GM18505 (cell line): Measurements from ENCODE around the gene FAXDC2.

Experiments
- ATAC-seq: cut with Tn5 transposase; IDR thresholded peaks from one replicate; pipeline ENCODE4 v1.9.1; 2021; ENCODE audit not compliant: unreplicated experiment
- POLR2A ChIP-seq: IDR thresholded peaks from 4 replicates; pipeline ENCODE4 v1.6.1; 2011; ENCODE audit warnings: borderline replicate concordance; ENCODE audit not compliant: insufficient read depth, insufficient read length; ENCODE audit errors: extremely low read depth

FAXDC2 gene

DNA sequence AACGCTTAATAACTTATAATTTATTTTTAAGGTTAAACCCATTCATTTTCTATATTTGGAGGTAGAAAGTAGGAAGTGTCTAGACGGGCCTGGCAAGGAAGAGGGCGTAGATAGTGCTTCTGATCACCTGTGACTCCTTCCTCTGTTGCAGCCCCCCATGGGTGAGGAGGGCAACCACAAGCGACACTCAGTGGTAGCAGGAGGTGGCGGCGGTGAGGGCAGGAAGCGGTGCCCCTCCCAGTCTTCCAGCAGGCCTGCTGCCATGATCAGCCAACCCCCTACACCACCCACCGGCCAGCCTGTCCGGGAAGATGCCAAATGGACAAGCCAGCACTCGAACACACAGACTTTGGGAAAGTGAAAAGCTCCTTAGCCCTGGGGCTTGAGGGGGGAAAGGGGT is 36.7 kb downstream of the FAXDC2 start:
- no peak for ATAC-seq
- no peak for TF ChIP-seq POLR2A

DNA sequence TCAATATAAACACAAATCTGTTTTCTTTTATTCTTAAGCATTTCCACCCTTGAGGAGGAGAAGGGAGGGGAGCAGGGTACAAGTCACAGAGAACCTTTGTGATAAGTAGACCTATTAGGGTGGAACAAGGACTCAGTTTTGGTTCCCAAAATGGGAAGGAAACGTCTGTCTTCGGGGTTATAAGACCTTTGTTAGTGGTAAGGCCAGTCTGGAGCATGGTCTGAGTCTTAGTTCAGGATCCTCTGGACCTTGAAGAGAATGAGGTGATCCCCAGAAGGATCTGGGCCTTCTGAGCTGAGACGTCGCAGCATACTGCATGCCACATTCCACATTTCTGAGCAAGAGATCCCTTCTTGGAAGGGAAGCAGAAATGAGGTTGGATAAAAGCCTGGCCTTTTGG is 37.2 kb downstream of the FAXDC2 start:
- ATAC-seq = no peak
- no peak for TF ChIP-seq POLR2A

DNA sequence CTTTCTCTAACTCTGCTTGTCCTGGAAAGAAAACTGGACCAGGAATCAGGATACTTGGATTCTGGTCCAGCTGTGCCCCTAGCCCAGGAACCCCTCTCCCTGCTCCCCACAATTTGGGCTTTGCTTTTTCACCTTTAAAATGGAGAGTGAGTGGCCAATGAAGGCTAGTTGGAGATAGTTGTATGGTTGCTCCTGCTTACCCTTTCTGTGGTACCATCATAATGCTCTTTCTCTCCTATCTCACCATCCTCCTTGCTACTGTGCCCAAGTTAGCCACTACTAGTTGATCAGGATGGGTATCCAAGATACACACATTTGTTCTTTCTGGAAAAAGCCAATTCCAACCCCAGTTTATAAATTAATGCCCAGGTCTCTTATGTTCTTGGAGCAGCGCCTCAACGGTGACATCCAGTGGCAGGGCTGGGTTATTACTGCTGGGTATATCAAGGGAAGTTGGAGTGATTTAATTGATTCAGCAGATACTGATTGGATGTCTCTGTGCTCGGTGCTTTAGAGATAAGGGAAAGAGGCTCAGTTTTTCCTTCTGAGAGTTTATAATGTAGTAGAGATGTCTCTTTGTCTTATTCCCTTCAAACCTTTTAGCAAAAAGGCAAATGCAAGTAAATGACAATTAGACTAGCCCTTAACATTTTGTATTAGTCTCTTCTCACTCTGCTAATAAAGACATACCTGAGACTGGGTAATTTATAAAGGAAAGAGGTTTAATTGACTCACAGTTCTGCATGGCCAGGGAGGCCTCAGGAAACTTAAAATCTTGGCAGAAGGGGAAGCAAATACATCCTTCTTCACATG is 38.5 kb downstream of the FAXDC2 start:
- ATAC-seq = no peak
- no peak for TF ChIP-seq POLR2A

GRCh38 chr5:154811239-154811638 is 39.2 kb downstream of the FAXDC2 start:
- ATAC-seq = no peak
- TF ChIP-seq POLR2A = no peak

- no peak for ATAC-seq
- no peak for TF ChIP-seq POLR2A
Measured at GRCh38 chr5:154806176-154806575, 44.2 kb downstream of the FAXDC2 start.

DNA sequence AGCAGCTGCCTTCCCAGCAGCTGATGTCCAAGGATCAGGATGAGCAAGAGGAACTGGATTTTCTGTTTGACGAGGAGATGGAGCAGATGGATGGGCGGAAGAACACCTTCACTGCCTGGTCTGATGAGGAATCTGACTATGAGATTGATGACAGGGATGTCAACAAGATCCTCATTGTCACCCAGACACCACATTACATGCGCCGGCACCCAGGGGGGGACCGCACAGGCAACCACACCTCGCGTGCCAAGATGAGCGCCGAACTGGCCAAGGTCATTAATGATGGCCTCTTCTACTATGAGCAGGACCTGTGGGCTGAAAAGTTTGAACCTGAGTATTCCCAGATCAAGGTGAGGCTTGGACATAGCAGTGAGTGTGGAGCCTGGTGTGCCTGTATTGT is 48.4 kb downstream of the FAXDC2 start:
- TF ChIP-seq POLR2A = no peak
- ATAC-seq = no peak

GRCh38 chr5:154801083-154801482 is 49.3 kb downstream of the FAXDC2 start:
- no peak for TF ChIP-seq POLR2A
- ATAC-seq = no peak

GRCh38 chr5:154800582-154800981 is 49.8 kb downstream of the FAXDC2 start:
- no peak for TF ChIP-seq POLR2A
- no peak for ATAC-seq

DNA sequence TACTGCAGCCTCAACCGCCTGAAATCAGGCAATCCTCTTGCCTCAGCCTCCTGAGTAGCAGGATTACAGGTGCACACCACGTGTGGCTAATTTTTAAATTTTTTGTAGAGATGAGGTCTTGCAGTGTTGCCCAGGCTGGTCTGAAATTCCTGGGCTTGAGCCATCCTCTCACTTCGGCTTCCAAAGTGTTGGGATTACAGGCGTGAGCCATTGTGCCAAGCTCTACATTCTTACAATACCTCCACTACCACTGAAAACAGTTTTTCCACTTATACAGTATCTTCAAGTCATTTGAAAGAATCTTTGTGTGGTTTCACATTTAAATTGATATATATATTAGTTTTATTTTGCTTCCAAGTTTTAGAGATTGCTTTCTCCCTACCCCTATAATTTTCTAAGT is 52.6 kb downstream of the FAXDC2 start:
- ATAC-seq = no peak
- TF ChIP-seq POLR2A = no peak

- ATAC-seq = no peak
- TF ChIP-seq POLR2A = no peak
Measured at GRCh38 chr5:154795235-154795596, 55.2 kb downstream of the FAXDC2 start.

- no peak for ATAC-seq
- TF ChIP-seq POLR2A = no peak
Measured at GRCh38 chr5:154794525-154795234, 55.7 kb downstream of the FAXDC2 start.

DNA sequence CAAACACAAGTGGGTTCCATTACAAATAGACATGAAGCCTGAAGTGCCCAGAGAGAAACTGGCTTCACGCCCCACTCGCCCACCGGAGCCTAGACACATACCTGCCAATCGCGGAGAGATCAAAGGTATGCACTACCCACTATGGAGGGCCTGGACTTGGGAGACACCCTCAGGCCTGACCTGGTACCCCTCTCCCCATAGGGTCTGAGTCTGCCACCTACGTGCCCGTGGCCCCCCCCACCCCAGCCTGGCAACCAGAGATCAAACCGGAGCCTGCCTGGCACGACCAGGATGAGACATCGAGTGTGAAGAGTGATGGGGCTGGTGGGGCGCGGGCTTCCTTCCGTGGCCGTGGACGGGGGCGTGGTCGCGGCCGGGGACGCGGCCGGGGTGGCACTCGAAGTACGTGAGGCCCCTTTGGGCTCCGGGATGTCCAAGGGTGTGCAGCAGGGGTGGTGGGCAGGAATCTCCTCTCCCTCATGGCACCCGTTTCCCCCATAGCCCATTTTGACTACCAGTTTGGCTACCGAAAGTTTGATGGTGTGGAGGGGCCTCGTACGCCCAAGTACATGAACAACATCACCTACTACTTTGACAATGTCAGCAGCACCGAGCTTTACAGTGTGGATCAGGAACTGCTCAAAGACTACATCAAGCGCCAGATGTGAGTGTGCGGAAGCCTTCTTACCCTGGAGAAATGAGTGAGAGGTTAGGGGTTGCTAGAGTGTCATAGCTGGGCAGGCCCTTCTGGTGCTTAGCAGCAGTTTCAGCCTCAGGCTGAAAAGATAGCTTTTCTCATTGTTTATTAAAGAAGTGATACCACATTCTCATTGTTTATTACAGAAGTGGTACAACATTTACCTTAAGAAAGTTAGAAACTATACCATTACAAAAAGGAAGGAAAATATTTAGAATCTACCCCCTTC is 56.5 kb downstream of the FAXDC2 start:
- no peak for TF ChIP-seq POLR2A
- ATAC-seq = no peak

- ATAC-seq = peak; percentile 65
- no peak for TF ChIP-seq POLR2A
Measured at GRCh38 chr5:154791535-154791934, 58.9 kb downstream of the FAXDC2 start.
